ENCODE results near the gene RNF187. TPM values are rescaled to one million over a fixed set of nuclear protein-coding genes. Genes with fewer than 3 reads are reported as not detected.
A peak's percentile ranks its signal among the peaks of the same experiment; 100 is the strongest.

RNF187 gene
- total RNA-seq, 2 experiments from 2014 or later = 110 to 112 TPM

DNA sequence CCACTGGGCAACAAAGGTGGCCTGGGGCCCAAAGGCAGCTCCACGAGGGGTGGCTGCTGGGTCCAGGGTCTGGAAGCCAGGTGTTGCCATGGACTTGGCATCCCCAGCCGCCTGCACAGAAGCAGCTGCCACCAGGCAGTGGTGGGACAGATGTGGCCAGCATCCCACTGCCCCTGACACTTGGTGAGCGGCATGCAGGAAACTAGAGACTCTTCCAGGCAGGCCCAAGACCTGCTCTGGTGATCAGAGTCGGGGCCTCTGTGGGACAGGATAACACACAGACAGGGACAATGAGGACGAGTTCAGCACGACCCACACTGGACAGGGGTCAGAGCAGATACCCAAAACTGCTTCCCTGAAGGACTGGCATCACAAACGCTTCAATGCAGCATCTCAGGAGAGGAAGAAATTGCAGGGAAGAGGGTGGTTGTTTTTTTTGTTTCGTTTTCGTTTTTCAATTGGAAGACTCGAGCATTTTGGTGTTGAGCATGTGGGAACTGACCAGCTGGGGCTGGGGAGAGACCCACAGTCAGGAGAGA, 34.1 kb upstream of the RNF187 start:
- DNase-seq = no peak
- no peak overlapping the region for H3K4me3 Mint-ChIP-seq
- peaks cover 19% of the 10 kb centered on the region for H3K4me1 Mint-ChIP-seq (ENCODE audit: low read depth)
- peaks cover 8% of the 10 kb centered on the region for H3K36me3 Mint-ChIP-seq
- H3K27me3 Mint-ChIP-seq = no peaks in the 10 kb centered on the region
- ChIA-PET POLR2A (no interaction called here), CTCF (no interaction called here)
- H3K9me3 Mint-ChIP-seq = no peaks in the 10 kb centered on the region
- intact Hi-C loops (cut with micrococcal nuclease) = no loop called here
- no peak overlapping the region for H3K27ac Mint-ChIP-seq

DNA sequence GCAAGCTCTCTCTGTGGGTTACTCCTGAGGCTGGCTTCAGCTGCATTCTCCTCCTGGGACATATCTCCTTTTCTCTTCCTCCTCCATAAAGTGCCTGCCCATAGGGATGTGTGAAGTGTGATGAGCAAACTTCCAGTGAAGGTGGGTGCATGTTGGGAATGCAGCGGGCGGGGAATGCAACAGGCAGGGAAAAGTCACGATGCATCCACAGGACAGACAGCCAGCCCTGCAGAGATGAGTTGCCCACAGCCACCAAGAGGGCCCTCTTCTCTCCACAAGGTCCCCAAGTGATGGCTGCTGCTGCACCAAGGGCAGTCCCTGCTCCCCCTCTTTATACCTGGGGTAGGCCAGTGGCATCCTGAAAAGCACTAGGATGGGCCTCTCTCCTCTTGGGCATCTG, 33.6 kb upstream of the RNF187 start:
- peaks cover 1% of the 10 kb centered on the region for H3K27me3 Mint-ChIP-seq
- peaks cover 9% of the 10 kb centered on the region for H3K36me3 Mint-ChIP-seq
- ChIA-PET POLR2A (no interaction called here), CTCF (no interaction called here)
- peaks cover 19% of the 10 kb centered on the region for H3K4me1 Mint-ChIP-seq (ENCODE audit: low read depth)
- no peak for DNase-seq
- no peak overlapping the region for H3K4me3 Mint-ChIP-seq
- H3K9me3 Mint-ChIP-seq = no peaks in the 10 kb centered on the region
- no peak overlapping the region for H3K27ac Mint-ChIP-seq
- intact Hi-C loops (cut with micrococcal nuclease) = no loop called here

DNA sequence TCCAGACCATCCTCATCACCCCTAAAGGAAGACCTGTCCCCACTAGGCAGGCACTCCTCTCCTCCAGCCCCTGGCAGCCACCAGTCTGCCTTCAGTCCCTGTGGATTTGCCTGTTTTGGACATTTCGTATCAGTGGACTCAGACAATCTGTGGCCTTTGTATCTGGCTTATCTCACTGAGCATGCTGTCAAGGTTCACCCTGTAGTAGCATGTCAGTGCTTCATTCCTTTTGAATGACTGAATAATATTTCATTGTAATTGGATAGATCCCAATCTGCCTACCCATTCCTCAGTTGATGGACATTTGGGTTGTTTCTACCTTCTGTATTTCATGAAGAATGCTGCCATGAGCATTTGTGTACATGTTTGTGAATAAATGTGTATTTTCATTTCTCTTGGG, 32.9 kb upstream of the RNF187 start:
- Mint-ChIP-seq H3K4me3 (no peak overlapping the region), H3K27ac (no peak overlapping the region), H3K4me1 (ENCODE audit: low read depth) (peaks cover 20% of the 10 kb centered on the region), H3K36me3 (peaks cover 9% of the 10 kb centered on the region), H3K27me3 (peaks cover 1% of the 10 kb centered on the region), H3K9me3 (no peaks in the 10 kb centered on the region)
- ChIA-PET POLR2A (no interaction called here), CTCF (no interaction called here)
- no peak for DNase-seq
- intact Hi-C loops (cut with micrococcal nuclease) = no loop called here

DNA sequence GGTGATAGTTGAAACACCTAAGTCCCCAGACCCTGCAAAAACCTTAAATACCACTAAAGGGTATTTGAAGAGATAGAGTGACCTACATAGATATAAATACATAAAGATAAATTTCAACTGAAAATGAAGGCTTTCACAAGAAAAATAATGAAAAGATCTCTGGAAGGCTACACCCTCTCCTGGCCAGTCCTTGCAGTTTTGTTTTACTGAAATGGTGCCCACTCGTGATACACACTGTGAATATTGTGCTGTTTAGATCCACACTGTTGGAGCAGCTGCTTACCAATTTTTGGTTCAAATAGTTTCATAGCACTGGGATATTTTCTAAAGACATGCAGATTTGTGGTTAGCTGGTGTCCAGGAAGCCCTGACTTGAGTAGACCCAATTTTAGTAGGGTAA, 31.5 kb upstream of the RNF187 start:
- H3K27me3 Mint-ChIP-seq = peaks cover 1% of the 10 kb centered on the region
- peaks cover 24% of the 10 kb centered on the region for H3K4me1 Mint-ChIP-seq (ENCODE audit: low read depth)
- no peaks in the 10 kb centered on the region for H3K9me3 Mint-ChIP-seq
- peak overlapping the region; percentile 45 for H3K4me3 Mint-ChIP-seq
- no peak overlapping the region for H3K27ac Mint-ChIP-seq
- no peak for DNase-seq
- ChIA-PET POLR2A (interaction anchor here (0.7 to 3.5 kb wide), 2 partner anchors 10 to 50 kb away, joined by 3 to 33 read pairs; partner anchors contain the start of gene TRIM11), CTCF (interaction anchor here (0.6 to 1.1 kb wide), 3 partner anchors 16 to 45 kb away, joined by 3 read pairs; no protein-coding TSS in a partner anchor)
- intact Hi-C loops (cut with micrococcal nuclease) = loop anchor here (5.0 kb wide), 1 partner anchor 178 kb away; no protein-coding TSS in a partner anchor
- H3K36me3 Mint-ChIP-seq = peaks cover 11% of the 10 kb centered on the region

DNA sequence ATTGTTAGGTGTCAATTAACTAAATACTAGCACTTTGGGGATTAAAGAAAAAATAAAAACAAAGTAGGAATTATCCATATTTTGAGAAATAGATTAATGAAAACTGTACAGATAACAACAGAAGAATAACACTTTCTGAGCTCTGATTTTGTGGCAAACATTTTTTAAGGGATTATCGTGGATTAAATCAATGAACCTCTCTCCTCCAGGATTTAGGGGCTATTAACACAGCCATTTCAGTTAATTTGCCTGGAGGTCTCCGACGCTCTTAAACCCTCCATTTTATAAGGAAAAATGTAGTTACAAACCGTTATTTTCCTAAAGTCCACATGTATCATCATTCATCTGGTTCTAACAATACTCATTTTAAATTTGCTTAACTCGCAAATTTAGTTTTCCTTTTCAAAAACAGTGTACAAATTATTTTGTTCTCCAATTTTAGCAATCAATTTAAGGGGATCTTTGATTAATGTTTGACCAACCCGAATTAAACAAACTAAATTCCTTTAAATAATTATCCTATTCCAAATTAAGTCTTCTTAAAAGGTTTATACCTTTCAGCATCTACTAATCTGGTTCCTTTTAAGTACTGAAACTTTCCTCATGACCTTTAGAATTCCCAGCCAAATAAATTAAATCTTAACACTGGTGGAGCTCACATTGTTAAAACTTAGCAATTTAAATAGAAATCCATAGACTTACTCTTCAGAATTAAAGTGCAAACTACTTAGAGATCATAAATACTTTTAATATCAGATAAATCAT, 30.7 kb upstream of the RNF187 start:
- CTCF ChIA-PET = interaction anchor here (0.6 to 1.1 kb wide), 3 partner anchors 15 to 46 kb away, joined by 3 read pairs; no protein-coding TSS in a partner anchor
- peaks cover 13% of the 10 kb centered on the region for H3K36me3 Mint-ChIP-seq
- POLR2A ChIA-PET = interaction anchor here (1.3 to 3.5 kb wide), 2 partner anchors 10 to 51 kb away, joined by 10 to 33 read pairs; partner anchors contain the start of gene TRIM11
- H3K27me3 Mint-ChIP-seq = peaks cover 1% of the 10 kb centered on the region
- peak overlapping the region; percentile 98 for H3K4me3 Mint-ChIP-seq
- intact Hi-C loops (cut with micrococcal nuclease) = loop anchor here (1.0 to 5.0 kb wide), 3 partner anchors 9 to 179 kb away; no protein-coding TSS in a partner anchor
- H3K4me1 Mint-ChIP-seq (ENCODE audit: low read depth) = peaks cover 30% of the 10 kb centered on the region
- no peaks in the 10 kb centered on the region for H3K9me3 Mint-ChIP-seq
- peak overlapping the region; percentile 94 for H3K27ac Mint-ChIP-seq
- DNase-seq = no peak

DNA sequence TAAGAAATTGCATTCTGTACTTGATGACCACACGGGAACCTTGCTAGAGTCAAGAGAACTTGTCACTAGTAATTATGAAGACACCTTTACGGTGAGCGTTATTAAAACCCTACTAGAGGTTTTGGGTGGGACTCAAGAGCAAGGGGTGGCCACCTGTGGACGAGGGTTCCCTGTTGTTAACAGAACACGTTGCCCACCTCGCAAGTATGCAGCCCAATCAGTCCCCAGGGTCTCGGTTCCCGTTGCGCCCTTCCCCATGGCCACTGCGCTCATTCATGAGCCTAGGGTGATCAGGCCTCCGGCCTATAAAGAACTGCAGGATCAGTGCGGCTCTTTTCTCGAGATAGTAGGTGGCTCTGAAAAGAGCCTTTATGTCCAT, 30.2 kb upstream of the RNF187 start:
- POLR2A ChIA-PET = interaction anchor here (0.6 to 3.5 kb wide), 9 partner anchors 9 to 183 kb away, joined by 3 to 33 read pairs (median 4); partner anchors contain the start of genes RNF187 and TRIM11
- H3K27me3 Mint-ChIP-seq = peaks cover 1% of the 10 kb centered on the region
- peak overlapping the region; percentile 94 for H3K27ac Mint-ChIP-seq
- CTCF ChIA-PET = interaction anchor here (0.8 to 2.5 kb wide), 4 partner anchors 9 to 30 kb away, joined by 3 to 10 read pairs (median 6); partner anchors contain the start of gene RNF187
- intact Hi-C loops (cut with micrococcal nuclease) = loop anchor here (1.0 to 5.0 kb wide), 3 partner anchors 8 to 180 kb away; no protein-coding TSS in a partner anchor
- H3K4me3 Mint-ChIP-seq = peak overlapping the region; percentile 98
- H3K9me3 Mint-ChIP-seq = no peaks in the 10 kb centered on the region
- H3K36me3 Mint-ChIP-seq = peaks cover 13% of the 10 kb centered on the region
- peaks cover 34% of the 10 kb centered on the region for H3K4me1 Mint-ChIP-seq (ENCODE audit: low read depth)
- no peak for DNase-seq

DNA sequence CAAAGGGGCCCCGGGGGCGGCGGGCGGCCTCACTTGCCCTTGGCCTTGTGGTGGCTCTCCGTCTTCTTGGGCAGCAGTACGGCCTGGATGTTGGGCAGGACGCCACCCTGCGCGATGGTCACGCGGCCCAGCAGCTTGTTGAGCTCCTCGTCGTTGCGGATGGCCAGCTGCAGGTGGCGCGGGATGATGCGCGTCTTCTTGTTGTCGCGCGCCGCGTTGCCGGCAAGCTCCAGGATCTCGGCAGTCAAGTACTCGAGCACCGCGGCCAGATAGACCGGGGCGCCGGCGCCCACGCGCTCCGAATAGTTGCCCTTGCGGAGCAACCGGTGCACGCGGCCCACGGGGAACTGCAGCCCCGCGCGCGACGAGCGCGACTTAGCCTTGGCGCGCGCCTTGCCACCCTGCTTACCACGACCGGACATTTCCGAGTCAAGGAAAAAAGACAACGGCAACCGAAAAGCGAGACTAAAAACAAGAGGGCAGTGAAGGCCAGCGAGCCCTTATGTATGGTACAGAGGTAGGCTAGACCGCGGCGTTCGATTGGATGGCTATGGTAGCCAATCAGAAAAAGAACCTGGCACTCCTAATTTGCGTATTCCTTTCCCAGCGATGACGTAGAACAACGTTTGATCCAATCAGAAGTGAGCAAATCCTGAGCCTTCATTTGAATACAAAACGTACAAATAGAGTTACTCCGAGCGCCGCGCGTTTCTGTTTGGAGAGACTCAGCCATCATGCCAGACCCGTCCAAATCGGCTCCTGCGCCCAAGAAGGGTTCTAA, 29.6 kb upstream of the RNF187 start:
- ChIA-PET CTCF (interaction anchor here (0.8 to 2.5 kb wide), 6 partner anchors 10 to 284 kb away, joined by 3 to 10 read pairs (median 6); partner anchors contain the start of gene RNF187), POLR2A (interaction anchor here (0.6 to 3.5 kb wide), 12 partner anchors 8 to 1050 kb away, joined by 3 to 33 read pairs (median 4); partner anchors contain the start of genes NUP133, RNF187 and TRIM11)
- intact Hi-C loops (cut with micrococcal nuclease) = loop anchor here (1.0 to 5.0 kb wide), 7 partner anchors 8 to 317 kb away; partner anchors contain the start of genes GUK1, RNF187 and TRIM17
- peak; percentile 92 for DNase-seq
- Mint-ChIP-seq H3K4me3 (peak overlapping the region; percentile 98), H3K9me3 (no peaks in the 10 kb centered on the region), H3K27me3 (peaks cover 1% of the 10 kb centered on the region), H3K36me3 (peaks cover 13% of the 10 kb centered on the region), H3K27ac (peak overlapping the region; percentile 94), H3K4me1 (ENCODE audit: low read depth) (peaks cover 38% of the 10 kb centered on the region)

DNA sequence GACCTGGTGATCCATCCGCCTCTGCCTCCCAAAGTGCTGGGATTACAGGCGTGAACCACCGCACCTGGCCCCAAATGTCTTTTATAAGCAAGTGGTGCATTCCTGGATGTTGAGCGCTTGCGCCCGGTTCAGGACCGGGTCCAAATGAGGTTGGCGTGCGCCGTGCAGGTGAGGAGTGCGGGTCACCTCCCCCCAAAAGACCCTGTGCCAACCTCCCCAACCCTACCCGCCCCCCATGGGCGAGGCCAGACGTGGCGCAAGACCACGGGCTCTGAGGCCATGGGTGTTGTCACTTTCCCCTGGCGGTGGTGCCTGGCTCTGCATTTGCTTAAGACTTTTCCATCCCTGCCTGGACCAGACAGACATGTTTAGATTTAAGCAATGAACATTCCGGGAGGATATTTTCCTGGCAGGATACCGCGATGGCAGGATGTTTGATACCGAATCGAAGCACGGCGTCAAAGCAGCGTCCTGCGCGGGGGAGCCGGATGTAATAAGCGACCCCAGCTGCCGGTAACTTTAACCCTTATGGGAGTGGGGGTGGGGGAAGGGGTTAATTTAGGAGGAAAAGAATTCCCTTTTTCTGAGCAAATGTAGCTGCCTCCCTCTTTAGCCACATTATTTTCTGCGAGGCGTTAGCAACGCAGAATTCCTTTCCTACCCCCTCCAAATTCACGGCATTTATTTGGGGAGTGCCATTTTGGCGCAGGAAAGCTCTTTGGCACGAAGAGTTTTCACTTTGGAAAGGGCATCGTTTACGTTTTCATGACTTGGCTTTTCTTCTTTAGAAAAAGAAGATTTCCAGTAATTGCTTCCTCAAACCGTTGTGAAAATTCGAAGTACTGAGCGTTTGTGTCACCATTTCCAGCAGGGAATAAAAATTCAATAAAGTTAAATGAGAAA, 27.8 kb upstream of the RNF187 start:
- Mint-ChIP-seq H3K4me3 (peak overlapping the region; percentile 98), H3K36me3 (peaks cover 12% of the 10 kb centered on the region), H3K27ac (peak overlapping the region; percentile 94), H3K4me1 (ENCODE audit: low read depth) (peaks cover 42% of the 10 kb centered on the region), H3K9me3 (no peaks in the 10 kb centered on the region), H3K27me3 (peaks cover 1% of the 10 kb centered on the region)
- CTCF ChIA-PET = interaction anchor here (0.6 to 2.5 kb wide), 12 partner anchors 10 to 815 kb away, joined by 3 to 11 read pairs (median 4); partner anchors contain the start of gene TRIM11
- POLR2A ChIA-PET = interaction anchor here (0.7 to 3.5 kb wide), 6 partner anchors 8 to 1049 kb away, joined by 3 to 33 read pairs (median 4); partner anchors contain the start of genes NUP133, RNF187 and TRIM11
- intact Hi-C loops (cut with micrococcal nuclease) = loop anchor here (2.0 to 5.0 kb wide), 3 partner anchors 43 to 319 kb away; partner anchors contain the start of genes GUK1 and TRIM17
- peak; percentile 82 for DNase-seq

DNA sequence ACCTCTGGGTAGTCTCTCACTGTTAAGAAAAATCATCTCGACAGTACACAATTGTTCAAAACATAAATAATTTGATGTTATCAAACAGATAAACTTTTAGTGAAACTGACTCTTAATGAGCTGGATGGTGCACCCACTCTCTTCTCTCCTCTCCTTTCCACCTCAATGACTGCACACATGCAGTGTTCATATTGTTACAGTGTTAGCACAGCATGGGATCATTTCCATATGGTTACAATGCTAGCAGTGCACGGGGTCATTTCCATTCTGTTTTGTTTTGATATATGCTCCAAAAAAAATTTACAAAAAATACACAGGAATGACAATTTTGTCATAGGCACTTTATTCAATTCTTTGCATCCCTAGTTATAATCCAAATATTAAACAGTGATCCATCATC, 26.4 kb upstream of the RNF187 start:
- Mint-ChIP-seq H3K36me3 (peaks cover 10% of the 10 kb centered on the region), H3K27me3 (peaks cover 1% of the 10 kb centered on the region), H3K9me3 (no peaks in the 10 kb centered on the region), H3K4me1 (ENCODE audit: low read depth) (peaks cover 48% of the 10 kb centered on the region), H3K27ac (no peak overlapping the region), H3K4me3 (peak overlapping the region; percentile 40)
- POLR2A ChIA-PET = no interaction called here
- no peak for DNase-seq
- intact Hi-C loops (cut with micrococcal nuclease) = no loop called here
- CTCF ChIA-PET = no interaction called here

DNA sequence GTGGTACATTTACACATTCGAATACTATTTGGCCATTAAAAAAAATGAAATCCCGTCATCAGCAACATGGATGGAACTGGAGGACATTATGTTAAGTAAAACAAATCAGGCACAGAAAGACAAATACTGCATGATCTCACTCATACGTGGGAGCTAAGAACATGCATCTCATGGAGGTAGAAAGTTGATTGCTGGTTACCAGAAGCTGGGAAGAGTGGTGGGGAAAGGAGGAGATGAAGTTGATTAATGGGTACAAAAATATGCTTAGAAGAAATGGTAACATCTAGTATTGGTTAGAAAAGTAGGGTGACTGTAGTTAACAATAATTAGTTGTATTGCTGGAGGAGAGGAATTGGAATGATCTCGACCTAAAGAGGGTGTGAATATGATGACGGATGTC, 24.6 kb upstream of the RNF187 start:
- intact Hi-C loops (cut with micrococcal nuclease) = no loop called here
- CTCF ChIA-PET = interaction anchor here (0.7 to 5.0 kb wide), 3 partner anchors 17 to 49 kb away, joined by 3 to 22 read pairs (median 3); partner anchors contain the start of gene RNF187
- peak overlapping the region; percentile 96 for H3K27ac Mint-ChIP-seq
- H3K36me3 Mint-ChIP-seq = peaks cover 9% of the 10 kb centered on the region
- H3K27me3 Mint-ChIP-seq = peaks cover 1% of the 10 kb centered on the region
- no peaks in the 10 kb centered on the region for H3K9me3 Mint-ChIP-seq
- no peak for DNase-seq
- H3K4me3 Mint-ChIP-seq = peak overlapping the region; percentile 87
- H3K4me1 Mint-ChIP-seq (ENCODE audit: low read depth) = peaks cover 48% of the 10 kb centered on the region
- POLR2A ChIA-PET = interaction anchor here (2.5 kb wide), 1 partner anchor 57 kb away, joined by 18 read pairs; the partner anchor contains the start of gene TRIM11
